Trophoblast cell (in vitro differentiated cells and primary cell): Measurements from ENCODE around the gene NACC1.

Source experiments
- DNase-seq, 2 donors: peaks; one replicate each; pipeline ENCODE4 v3.0.0-alpha.2; 2016
- H2AFZ ChIP-seq: 2 replicates; pipeline ENCODE4 v1.6.1; 2013; ENCODE audit warnings: low read length, moderate library complexity, mild to moderate bottlenecking; ENCODE audit not compliant: insufficient read depth, poor library complexity
- H2AK5ac ChIP-seq: 2 replicates; pipeline ENCODE4 v1.6.1; 2013; ENCODE audit warnings: mild to moderate bottlenecking, low read length
- H2BK120ac ChIP-seq: 2 replicates; pipeline ENCODE4 v1.6.1; 2013; ENCODE audit warnings: low read length, mild to moderate bottlenecking, moderate library complexity; ENCODE audit not compliant: insufficient read depth, poor library complexity
- H2BK12ac ChIP-seq: 2 replicates; pipeline ENCODE4 v1.6.1; 2013; ENCODE audit warnings: mild to moderate bottlenecking, low read length, moderate library complexity
- H2BK5ac ChIP-seq: 2 replicates; pipeline ENCODE4 v1.6.1; 2013; ENCODE audit warnings: low read length, low read depth, moderate library complexity, mild to moderate bottlenecking; ENCODE audit not compliant: poor library complexity
- H3K14ac ChIP-seq: 2 replicates; pipeline ENCODE4 v1.6.1; 2013; ENCODE audit warnings: mild to moderate bottlenecking, low read length
- H3K18ac ChIP-seq: 2 replicates; pipeline ENCODE4 v1.6.1; 2013; ENCODE audit warnings: mild to moderate bottlenecking, low read length
- H3K23ac ChIP-seq: 2 replicates; pipeline ENCODE4 v1.6.1; 2013; ENCODE audit warnings: low read length
- H3K27ac ChIP-seq: 2 replicates; pipeline ENCODE4 v1.5.1; 2013; ENCODE audit warnings: low read depth, mild to moderate bottlenecking, inconsistent platforms, low read length, moderate library complexity
- H3K27me3 ChIP-seq: 2 replicates; pipeline ENCODE4 v1.6.1; 2013; ENCODE audit warnings: inconsistent platforms, mild to moderate bottlenecking, low read length, moderate library complexity; ENCODE audit not compliant: insufficient read depth
- H3K36me3 ChIP-seq, 2 experiments: 1 replicate in 1 of 2; 2 replicates in 1 of 2; pipeline ENCODE4 v1.6.1; 2013; ENCODE audit warnings: low read length in 2 of 2, mild to moderate bottlenecking in 2 of 2, moderate library complexity in 1 of 2; ENCODE audit not compliant: insufficient read depth in 2 of 2, control insufficient read depth in 1 of 2
- H3K4ac ChIP-seq: 2 replicates; pipeline ENCODE4 v1.6.1; 2013; ENCODE audit warnings: low read depth, mild to moderate bottlenecking, low read length, moderate library complexity
- H3K4me1 ChIP-seq, 2 experiments: 1 replicate in 1 of 2; 2 replicates in 1 of 2; pipeline ENCODE4 v1.6.1; 2013; ENCODE audit warnings: low read length in 2 of 2, mild to moderate bottlenecking in 2 of 2, moderate library complexity in 1 of 2; ENCODE audit not compliant: insufficient read depth in 2 of 2, control insufficient read depth in 1 of 2
- H3K4me2 ChIP-seq: 2 replicates; pipeline ENCODE4 v1.6.1; 2013; ENCODE audit warnings: inconsistent platforms, mild to moderate bottlenecking, low read length, moderate library complexity
- H3K4me3 ChIP-seq: 2 replicates; pipeline ENCODE4 v1.5.1; 2013; ENCODE audit warnings: mild to moderate bottlenecking, low read depth, low read length, inconsistent platforms
- H3K79me1 ChIP-seq: one replicate; pipeline ENCODE4 v1.6.1; 2013; ENCODE audit warnings: low read length
- H3K79me2 ChIP-seq: 2 replicates; pipeline ENCODE4 v1.6.1; 2013; ENCODE audit warnings: low read length, mild to moderate bottlenecking; ENCODE audit not compliant: control insufficient read depth, insufficient read depth, poor library complexity
- H3K9ac ChIP-seq: 2 replicates; pipeline ENCODE4 v1.6.1; 2013; ENCODE audit warnings: mild to moderate bottlenecking, low read length
- H3K9me3 ChIP-seq: 2 replicates; pipeline ENCODE4 v1.6.1; 2013; ENCODE audit warnings: low read depth, mild to moderate bottlenecking, control low read depth, inconsistent platforms, low read length; ENCODE audit not compliant: insufficient read depth
- H4K12ac ChIP-seq: 2 replicates; pipeline ENCODE4 v1.6.1; 2013; ENCODE audit warnings: low read depth, mild to moderate bottlenecking, low read length, moderate library complexity
- H4K8ac ChIP-seq: 2 replicates; pipeline ENCODE4 v1.6.1; 2013; ENCODE audit warnings: low read depth, mild to moderate bottlenecking, low read length, moderate library complexity
- H4K91ac ChIP-seq: one replicate; pipeline ENCODE4 v1.6.1; 2013; ENCODE audit warnings: low read depth, mild to moderate bottlenecking, low read length, moderate library complexity
- WGBS: extraction: QIAGEN DNeasy Blood & Tissue Kit; methylation state at CpG from one replicate; pipeline ENCODE4 v1.1.7; 2013; ENCODE audit warnings: missing lambda C conversion rate; ENCODE audit not compliant: insufficient read length, insufficient coverage; ENCODE audit errors: extremely low coverage; 5-methylcytosine and 5-hydroxymethylcytosine counted together

NACC1 gene

DNA sequence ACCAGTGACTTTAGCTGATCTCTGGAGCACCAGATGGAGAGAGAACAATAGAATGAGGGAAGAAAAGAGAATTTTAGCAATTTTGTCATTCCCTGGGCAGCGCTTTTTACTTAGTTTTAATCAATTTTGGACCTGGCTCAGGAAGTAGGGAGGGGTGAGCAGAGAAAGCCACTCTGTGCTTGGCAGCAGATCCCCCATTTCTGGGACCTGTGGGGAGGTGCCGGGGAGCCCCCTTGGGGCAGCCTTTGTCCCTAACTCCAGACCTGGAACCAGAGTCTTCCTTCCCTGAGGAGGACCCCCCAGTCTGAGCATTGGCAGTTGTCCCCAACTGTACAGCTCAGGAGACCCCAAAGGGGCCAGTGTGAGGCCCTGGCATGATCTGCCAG lies 25.9 kb upstream of the NACC1 start:
- no peak overlapping the region for H2BK5ac ChIP-seq

DNA sequence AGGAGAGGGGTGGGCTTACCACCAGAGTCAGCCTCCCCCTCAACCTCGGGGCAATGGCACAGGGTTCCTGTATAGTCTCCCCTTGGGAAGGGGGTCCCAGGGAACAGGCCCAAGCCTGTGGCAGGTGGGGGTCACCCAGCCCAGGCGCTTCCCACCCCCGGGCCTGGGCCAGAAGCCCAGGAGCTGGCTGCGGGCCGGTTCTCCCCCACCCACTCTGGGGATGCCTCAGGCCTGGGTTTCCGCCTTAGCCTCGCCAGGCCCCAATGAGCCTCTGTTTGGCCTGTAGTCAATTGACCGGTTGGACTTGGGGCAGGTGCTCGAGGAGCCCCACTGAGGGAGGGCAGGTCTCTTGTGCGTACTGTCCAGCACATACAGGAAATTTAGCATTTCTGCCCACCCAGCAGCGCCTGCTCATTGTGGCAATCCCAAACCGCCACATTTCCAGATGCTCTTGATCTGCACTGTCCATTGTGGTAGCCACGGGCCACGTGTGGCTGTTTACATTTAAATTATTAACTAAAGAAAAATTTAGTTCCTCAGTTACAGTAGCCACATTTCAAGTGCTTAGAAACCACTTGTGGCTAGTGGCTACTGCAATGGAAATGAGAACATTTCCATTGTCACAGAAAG lies 25.3 kb upstream of the NACC1 start:
- Histone ChIP-seq H3K79me1 (no peaks in the 10 kb centered on the region), H2BK5ac (no peak overlapping the region), H3K23ac (no peak overlapping the region), H3K9me3 (peaks cover 2% of the 10 kb centered on the region), H3K9ac (no peak overlapping the region), H4K8ac (no peak overlapping the region), H3K4me2 (no peak overlapping the region), H3K18ac (no peak overlapping the region), H2AFZ (no peak overlapping the region), H3K4ac (no peak overlapping the region), H3K14ac (no peak overlapping the region), H2BK120ac (no peak overlapping the region), H3K79me2 (no peaks in the 10 kb centered on the region), H2BK12ac (no peak overlapping the region), H3K4me1 (no peaks in the 10 kb centered on the region), H2AK5ac (no peak overlapping the region), H3K36me3 (no peaks in the 10 kb centered on the region), H4K91ac (no peak overlapping the region), H4K12ac (no peak overlapping the region), H3K27me3 (peaks cover 43% of the 10 kb centered on the region), H3K27ac (no peak overlapping the region), H3K4me3 (no peak overlapping the region)
- no CpG with 5 or more reads among the region's 14 CpGs for WGBS
- no peak for DNase-seq

More for the DNA sequence above, 25.9 kb upstream of the NACC1 start:
- H2AK5ac ChIP-seq, result no peak overlapping the region
- no peaks in the 10 kb centered on the region for H3K79me2 ChIP-seq
- H3K14ac ChIP-seq, result no peak overlapping the region
- no peak overlapping the region for H2AFZ ChIP-seq
- no peak overlapping the region for H4K91ac ChIP-seq
- no peaks in the 10 kb centered on the region for H3K79me1 ChIP-seq
- peaks cover 2% of the 10 kb centered on the region for H3K9me3 ChIP-seq
- peaks cover 39% of the 10 kb centered on the region for H3K27me3 ChIP-seq
- H2BK12ac ChIP-seq, result no peak overlapping the region
- no peaks in the 10 kb centered on the region for H3K4me1 ChIP-seq
- DNase-seq, result no peak
- H3K4me3 ChIP-seq, result no peak overlapping the region
- H3K18ac ChIP-seq, result no peak overlapping the region
- H4K12ac ChIP-seq, result no peak overlapping the region
- H4K8ac ChIP-seq, result no peak overlapping the region
- no CpG with 5 or more reads among the region's 2 CpGs for WGBS
- no peak overlapping the region for H3K4me2 ChIP-seq
- no peak overlapping the region for H3K27ac ChIP-seq
- H3K36me3 ChIP-seq, result no peaks in the 10 kb centered on the region
- no peak overlapping the region for H3K9ac ChIP-seq
- no peak overlapping the region for H2BK120ac ChIP-seq
- H3K23ac ChIP-seq, result no peak overlapping the region
- no peak overlapping the region for H3K4ac ChIP-seq

DNA sequence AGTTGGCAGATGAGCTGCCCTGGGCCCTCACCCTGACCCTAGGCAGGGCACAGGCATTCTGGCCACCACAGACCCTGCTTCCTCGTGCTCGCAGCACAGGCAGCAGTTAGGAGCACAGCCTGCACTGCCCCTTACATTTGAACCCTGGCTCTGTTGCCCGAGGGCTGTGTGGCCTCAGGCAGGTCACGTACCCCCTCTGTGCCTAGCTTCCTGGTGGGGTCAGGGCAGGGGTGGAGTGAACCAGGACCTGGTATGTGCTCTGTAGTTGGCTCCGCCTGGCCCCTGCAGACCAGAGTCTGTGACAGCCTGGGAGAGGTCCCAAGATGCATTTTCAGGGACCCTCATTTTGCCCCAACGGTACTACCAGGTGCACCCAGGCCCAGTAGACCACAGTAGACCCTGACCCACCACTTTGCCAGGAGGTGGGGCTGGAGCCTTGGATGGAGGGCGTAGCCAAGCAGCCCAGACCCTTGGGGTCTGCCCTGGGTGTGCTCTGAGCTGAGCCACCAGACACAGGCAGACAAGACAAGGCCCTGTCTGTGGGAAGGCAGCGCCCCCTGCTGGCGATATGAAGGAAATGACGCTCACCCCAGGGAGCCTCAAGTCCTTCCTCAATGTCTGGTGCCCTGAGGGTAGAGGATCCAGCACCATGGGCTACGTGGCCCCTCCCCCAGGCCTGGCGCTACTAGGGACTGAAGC lies 24.5 kb upstream of the NACC1 start:
- WGBS, result no CpG with 5 or more reads among the region's 12 CpGs

DNA sequence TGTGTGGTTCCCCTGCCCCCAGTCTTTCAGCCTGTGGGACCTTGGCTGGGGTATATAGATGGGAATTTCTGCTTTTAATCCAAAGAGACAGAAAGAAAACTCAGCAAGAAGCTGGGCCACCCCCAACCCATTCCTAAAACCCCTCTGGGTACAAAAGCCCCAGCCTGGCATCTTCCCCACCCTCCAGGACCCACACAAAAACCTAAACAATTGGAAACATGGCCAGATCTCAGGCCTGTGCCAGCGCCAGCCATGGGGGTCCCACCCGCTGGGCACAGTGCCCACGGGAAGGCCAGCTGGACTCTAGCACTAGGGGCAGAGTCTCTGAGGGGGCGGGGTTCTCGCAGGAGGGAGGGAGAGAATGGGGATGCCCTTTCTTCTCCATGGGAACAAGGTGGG lies 24.0 kb upstream of the NACC1 start:
- Histone ChIP-seq H3K4me2 (no peak overlapping the region), H3K27ac (no peak overlapping the region), H4K8ac (no peak overlapping the region), H3K4me1 (peaks cover under 1 to 3% of the 10 kb centered on the region in 2 experiments), H3K18ac (no peak overlapping the region), H4K91ac (no peak overlapping the region), H3K79me1 (no peaks in the 10 kb centered on the region), H3K36me3 (no peaks in the 10 kb centered on the region), H2AK5ac (no peak overlapping the region), H2AFZ (no peak overlapping the region), H3K4ac (no peak overlapping the region), H2BK120ac (no peak overlapping the region), H2BK12ac (no peak overlapping the region), H3K9me3 (peaks cover 5% of the 10 kb centered on the region), H3K27me3 (peaks cover 54% of the 10 kb centered on the region), H4K12ac (no peak overlapping the region), H3K9ac (no peak overlapping the region), H3K23ac (no peak overlapping the region), H3K4me3 (no peak overlapping the region), H2BK5ac (no peak overlapping the region), H3K14ac (no peak overlapping the region), H3K79me2 (no peaks in the 10 kb centered on the region)
- no CpG with 5 or more reads among the region's 5 CpGs for WGBS
- DNase-seq, result no peak

More for the DNA sequence above, 24.5 kb upstream of the NACC1 start:
- no peak overlapping the region for H3K4me3 ChIP-seq
- H2BK12ac ChIP-seq, result no peak overlapping the region
- H3K4me1 ChIP-seq, result peaks cover 0 to 2% of the 10 kb centered on the region in 2 experiments
- no peak overlapping the region for H4K12ac ChIP-seq
- no peaks in the 10 kb centered on the region for H3K79me1 ChIP-seq
- H4K91ac ChIP-seq, result no peak overlapping the region
- H3K27me3 ChIP-seq, result peaks cover 49% of the 10 kb centered on the region
- H3K23ac ChIP-seq, result no peak overlapping the region
- no peak overlapping the region for H2AK5ac ChIP-seq
- H3K9me3 ChIP-seq, result peaks cover 2% of the 10 kb centered on the region
- no peak overlapping the region for H3K14ac ChIP-seq
- no peak overlapping the region for H3K4ac ChIP-seq
- H3K4me2 ChIP-seq, result no peak overlapping the region
- H3K18ac ChIP-seq, result no peak overlapping the region
- H2AFZ ChIP-seq, result no peak overlapping the region
- H2BK5ac ChIP-seq, result no peak overlapping the region
- H3K9ac ChIP-seq, result no peak overlapping the region
- no peak overlapping the region for H3K27ac ChIP-seq
- no peaks in the 10 kb centered on the region for H3K36me3 ChIP-seq
- no peak overlapping the region for H2BK120ac ChIP-seq
- no peak overlapping the region for H4K8ac ChIP-seq
- no peaks in the 10 kb centered on the region for H3K79me2 ChIP-seq
- DNase-seq, result peak; percentile 75 to 83
